Measurements from ENCODE around the gene TRIM42.

TRIM42 gene
- total RNA-seq = 0 reads per million in 3 donors

- no peaks in the 10 kb centered on the region for H3K27me3 ChIP-seq (replicated peaks; ENCODE audit: control insufficient read depth, insufficient read depth, low read length, poor library complexity, severe bottlenecking)
- DNase-seq = no peak
- no peaks in the 10 kb centered on the region for H3K4me1 ChIP-seq (ENCODE audit: control insufficient read depth, insufficient read depth, low read length, poor library complexity, severe bottlenecking)
- H3K9me3 ChIP-seq (ENCODE audit: control insufficient read depth, low read length) = no peaks in the 10 kb centered on the region
- H3K4me3 ChIP-seq (ENCODE audit: insufficient read depth, low read depth, low read length, poor library complexity, severe bottlenecking) = no peak within 1 kb of the TSS
- H3K27ac ChIP-seq (ENCODE audit: insufficient read depth, low read length, poor library complexity, severe bottlenecking) = no peak within 1 kb of the TSS
- H3K36me3 ChIP-seq (ENCODE audit: control insufficient read depth, insufficient read depth, low read length) = no peaks in the 10 kb centered on the region
These were observed at the start of gene TRIM42 for GRCh38 chr3:140677764-140678163. Gene TRIM42, plus strand, starts transcription at chr3:140678064. Its CDS starts 166 bp downstream, at chr3:140678230.

- no peaks in the 10 kb centered on the region for H3K36me3 ChIP-seq (ENCODE audit: control insufficient read depth, insufficient read depth, low read length)
- no peaks in the 10 kb centered on the region for H3K9me3 ChIP-seq (ENCODE audit: control insufficient read depth, low read length)
- no peak overlapping the region for H3K27ac ChIP-seq (ENCODE audit: insufficient read depth, low read length, poor library complexity, severe bottlenecking)
- DNase-seq = no peak
- no peak overlapping the region for H3K4me3 ChIP-seq (ENCODE audit: insufficient read depth, low read depth, low read length, poor library complexity, severe bottlenecking)
- no peaks in the 10 kb centered on the region for H3K4me1 ChIP-seq (ENCODE audit: control insufficient read depth, insufficient read depth, low read length, poor library complexity, severe bottlenecking)
- no peaks in the 10 kb centered on the region for H3K27me3 ChIP-seq (replicated peaks; ENCODE audit: control insufficient read depth, insufficient read depth, low read length, poor library complexity, severe bottlenecking)
These were observed 49.3 kb upstream of the TRIM42 start for GRCh38 chr3:140628606-140629005.

- Histone ChIP-seq H3K36me3 (ENCODE audit: control insufficient read depth, insufficient read depth, low read length) (no peaks in the 10 kb centered on the region), H3K9me3 (ENCODE audit: control insufficient read depth, low read length) (no peaks in the 10 kb centered on the region), H3K27ac (ENCODE audit: insufficient read depth, low read length, poor library complexity, severe bottlenecking) (no peak overlapping the region), H3K4me1 (ENCODE audit: control insufficient read depth, insufficient read depth, low read length, poor library complexity, severe bottlenecking) (no peaks in the 10 kb centered on the region), H3K4me3 (ENCODE audit: insufficient read depth, low read depth, low read length, poor library complexity, severe bottlenecking) (no peak overlapping the region), H3K27me3 (replicated peaks; ENCODE audit: control insufficient read depth, insufficient read depth, low read length, poor library complexity, severe bottlenecking) (no peaks in the 10 kb centered on the region)
- no peak for DNase-seq
These were observed 48.3 kb upstream of the TRIM42 start for GRCh38 chr3:140629357-140630137.

- no peak overlapping the region for H3K4me3 ChIP-seq (ENCODE audit: insufficient read depth, low read depth, low read length, poor library complexity, severe bottlenecking)
- no peaks in the 10 kb centered on the region for H3K9me3 ChIP-seq (ENCODE audit: control insufficient read depth, low read length)
- H3K4me1 ChIP-seq (ENCODE audit: control insufficient read depth, insufficient read depth, low read length, poor library complexity, severe bottlenecking) = no peaks in the 10 kb centered on the region
- DNase-seq = no peak
- no peaks in the 10 kb centered on the region for H3K27me3 ChIP-seq (replicated peaks; ENCODE audit: control insufficient read depth, insufficient read depth, low read length, poor library complexity, severe bottlenecking)
- no peaks in the 10 kb centered on the region for H3K36me3 ChIP-seq (ENCODE audit: control insufficient read depth, insufficient read depth, low read length)
- H3K27ac ChIP-seq (ENCODE audit: insufficient read depth, low read length, poor library complexity, severe bottlenecking) = no peak overlapping the region
These were observed 47.5 kb upstream of the TRIM42 start for GRCh38 chr3:140630366-140630765.

GRCh38 chr3:140630866-140631265 is 47.0 kb upstream of the TRIM42 start:
- DNase-seq = no peak
- H3K9me3 ChIP-seq (ENCODE audit: control insufficient read depth, low read length) = no peaks in the 10 kb centered on the region
- no peaks in the 10 kb centered on the region for H3K36me3 ChIP-seq (ENCODE audit: control insufficient read depth, insufficient read depth, low read length)
- H3K4me1 ChIP-seq (ENCODE audit: control insufficient read depth, insufficient read depth, low read length, poor library complexity, severe bottlenecking) = no peaks in the 10 kb centered on the region
- H3K4me3 ChIP-seq (ENCODE audit: insufficient read depth, low read depth, low read length, poor library complexity, severe bottlenecking) = no peak overlapping the region
- H3K27ac ChIP-seq (ENCODE audit: insufficient read depth, low read length, poor library complexity, severe bottlenecking) = no peak overlapping the region
- H3K27me3 ChIP-seq (replicated peaks; ENCODE audit: control insufficient read depth, insufficient read depth, low read length, poor library complexity, severe bottlenecking) = no peaks in the 10 kb centered on the region

- H3K4me3 ChIP-seq (ENCODE audit: insufficient read depth, low read depth, low read length, poor library complexity, severe bottlenecking) = no peak overlapping the region
- H3K36me3 ChIP-seq (ENCODE audit: control insufficient read depth, insufficient read depth, low read length) = no peaks in the 10 kb centered on the region
- H3K27me3 ChIP-seq (replicated peaks; ENCODE audit: control insufficient read depth, insufficient read depth, low read length, poor library complexity, severe bottlenecking) = no peaks in the 10 kb centered on the region
- no peak overlapping the region for H3K27ac ChIP-seq (ENCODE audit: insufficient read depth, low read length, poor library complexity, severe bottlenecking)
- H3K4me1 ChIP-seq (ENCODE audit: control insufficient read depth, insufficient read depth, low read length, poor library complexity, severe bottlenecking) = no peaks in the 10 kb centered on the region
- DNase-seq = no peak
- H3K9me3 ChIP-seq (ENCODE audit: control insufficient read depth, low read length) = no peaks in the 10 kb centered on the region
These were observed 42.6 kb upstream of the TRIM42 start for GRCh38 chr3:140635276-140635675.

- Histone ChIP-seq H3K4me1 (ENCODE audit: control insufficient read depth, insufficient read depth, low read length, poor library complexity, severe bottlenecking) (no peaks in the 10 kb centered on the region), H3K9me3 (ENCODE audit: control insufficient read depth, low read length) (no peaks in the 10 kb centered on the region), H3K27ac (ENCODE audit: insufficient read depth, low read length, poor library complexity, severe bottlenecking) (no peak overlapping the region), H3K27me3 (replicated peaks; ENCODE audit: control insufficient read depth, insufficient read depth, low read length, poor library complexity, severe bottlenecking) (no peaks in the 10 kb centered on the region), H3K36me3 (ENCODE audit: control insufficient read depth, insufficient read depth, low read length) (no peaks in the 10 kb centered on the region), H3K4me3 (ENCODE audit: insufficient read depth, low read depth, low read length, poor library complexity, severe bottlenecking) (no peak overlapping the region)
- no peak for DNase-seq
These were observed 41.3 kb upstream of the TRIM42 start for GRCh38 chr3:140636406-140637138.

GRCh38 chr3:140651287-140651686 is 26.6 kb upstream of the TRIM42 start:
- no peak overlapping the region for H3K27ac ChIP-seq (ENCODE audit: insufficient read depth, low read length, poor library complexity, severe bottlenecking)
- no peak for DNase-seq
- no peaks in the 10 kb centered on the region for H3K27me3 ChIP-seq (replicated peaks; ENCODE audit: control insufficient read depth, insufficient read depth, low read length, poor library complexity, severe bottlenecking)
- H3K4me3 ChIP-seq (ENCODE audit: insufficient read depth, low read depth, low read length, poor library complexity, severe bottlenecking) = no peak overlapping the region
- H3K4me1 ChIP-seq (ENCODE audit: control insufficient read depth, insufficient read depth, low read length, poor library complexity, severe bottlenecking) = no peaks in the 10 kb centered on the region
- H3K9me3 ChIP-seq (ENCODE audit: control insufficient read depth, low read length) = no peaks in the 10 kb centered on the region
- no peaks in the 10 kb centered on the region for H3K36me3 ChIP-seq (ENCODE audit: control insufficient read depth, insufficient read depth, low read length)

GRCh38 chr3:140655678-140656077 is 22.2 kb upstream of the TRIM42 start:
- no peaks in the 10 kb centered on the region for H3K27me3 ChIP-seq (replicated peaks; ENCODE audit: control insufficient read depth, insufficient read depth, low read length, poor library complexity, severe bottlenecking)
- H3K4me1 ChIP-seq (ENCODE audit: control insufficient read depth, insufficient read depth, low read length, poor library complexity, severe bottlenecking) = no peaks in the 10 kb centered on the region
- no peaks in the 10 kb centered on the region for H3K9me3 ChIP-seq (ENCODE audit: control insufficient read depth, low read length)
- no peak overlapping the region for H3K27ac ChIP-seq (ENCODE audit: insufficient read depth, low read length, poor library complexity, severe bottlenecking)
- H3K4me3 ChIP-seq (ENCODE audit: insufficient read depth, low read depth, low read length, poor library complexity, severe bottlenecking) = no peak overlapping the region
- DNase-seq = no peak
- no peaks in the 10 kb centered on the region for H3K36me3 ChIP-seq (ENCODE audit: control insufficient read depth, insufficient read depth, low read length)

GRCh38 chr3:140664111-140664510 is 13.8 kb upstream of the TRIM42 start:
- no peak overlapping the region for H3K4me3 ChIP-seq (ENCODE audit: insufficient read depth, low read depth, low read length, poor library complexity, severe bottlenecking)
- no peaks in the 10 kb centered on the region for H3K9me3 ChIP-seq (ENCODE audit: control insufficient read depth, low read length)
- H3K27ac ChIP-seq (ENCODE audit: insufficient read depth, low read length, poor library complexity, severe bottlenecking) = no peak overlapping the region
- no peaks in the 10 kb centered on the region for H3K27me3 ChIP-seq (replicated peaks; ENCODE audit: control insufficient read depth, insufficient read depth, low read length, poor library complexity, severe bottlenecking)
- no peaks in the 10 kb centered on the region for H3K36me3 ChIP-seq (ENCODE audit: control insufficient read depth, insufficient read depth, low read length)
- no peak for DNase-seq
- H3K4me1 ChIP-seq (ENCODE audit: control insufficient read depth, insufficient read depth, low read length, poor library complexity, severe bottlenecking) = no peaks in the 10 kb centered on the region
